Left ventricle myocardium inferior (tissue), 1 donor: Measurements from ENCODE around the gene TTC34. TPM values are rescaled to one million over a fixed set of nuclear protein-coding genes. Genes with fewer than 3 reads are reported as not detected.

Experiments
- DNase-seq: peaks from one replicate; pipeline ENCODE4 v3.0.0-alpha.2; 2020
- H3K27ac ChIP-seq: fragments of 200-600 bp; replicated peaks from 2 replicates; pipeline ENCODE4 v1.8.0; 2021
- H3K27me3 ChIP-seq: fragments of 200-600 bp; 2 replicates; pipeline ENCODE4 v1.8.0; 2021; ENCODE audit warnings: low read depth
- H3K36me3 ChIP-seq: fragments of 200-600 bp; 2 replicates; pipeline ENCODE4 v1.8.0; 2021
- H3K4me1 ChIP-seq: fragments of 200-600 bp; 2 replicates; pipeline ENCODE4 v1.8.0; 2021
- H3K4me3 ChIP-seq: fragments of 200-600 bp; 2 replicates; pipeline ENCODE4 v1.8.0; 2021; ENCODE audit warnings: mild to moderate bottlenecking, moderate library complexity
- H3K9me3 ChIP-seq: fragments of 200-600 bp; replicated peaks from 2 replicates; pipeline ENCODE4 v1.8.0; 2021
- intact Hi-C: fragments of 100-400 bp; cut with micrococcal nuclease; formaldehyde crosslinking; loops from one replicate; pipeline ENCODE4 v1.11.0; 2022
- total RNA-seq: library from RNA; stranded (reverse); fragmentation: NEBNext Ultra II Directional; extraction: Animal tissue kit (Norgen Biotek cat#: 25700); gene quantifications from one replicate; pipeline ENCODE4 v1.2.1, GENCODE V29; 2021
- TF ChIP-seq, protein P1 (sequence below): fragments of 200-600 bp; IDR thresholded peaks from 2 replicates; pipeline ENCODE4 v1.8.0; 2021; ENCODE audit warnings: antibody characterized with exemption, mild to moderate bottlenecking, borderline replicate concordance
- donor health status: DM: no; HTN: yes; CAD: no; lungs with severe emphysema.

TTC34 gene
- total RNA-seq, 1 donor from 2014 or later: 0.91 TPM

DNA sequence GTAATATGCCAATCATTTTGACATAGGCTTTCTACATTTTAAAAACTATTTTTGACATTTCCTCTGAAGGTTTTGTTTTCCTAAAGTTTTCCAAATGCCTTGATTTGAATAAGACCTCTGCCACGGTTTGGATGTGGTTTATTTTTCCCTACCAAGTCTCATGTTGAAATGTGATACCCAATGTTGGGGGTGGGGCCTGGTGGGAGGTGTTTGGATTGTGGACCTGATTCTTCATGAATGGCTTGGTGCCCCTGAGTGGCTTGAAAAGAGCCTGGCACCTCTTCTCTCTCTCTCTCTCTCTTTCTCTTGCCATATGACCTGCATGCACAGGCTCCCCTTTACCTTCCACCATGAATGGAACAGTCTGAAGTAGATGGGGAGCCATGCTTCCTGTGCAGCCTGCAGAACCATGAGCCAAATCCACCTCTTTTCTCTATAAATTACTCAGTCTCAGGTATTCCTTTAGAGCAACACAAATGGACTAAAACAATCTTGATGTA, 183.5 kb downstream of the TTC34 start:
- no peak for DNase-seq
- Histone ChIP-seq H3K9me3 (peaks cover 48% of the 10 kb centered on the region), H3K4me3 (no peak overlapping the region), H3K27ac (no peak overlapping the region), H3K36me3 (no peaks in the 10 kb centered on the region), H3K4me1 (no peaks in the 10 kb centered on the region), H3K27me3 (peaks cover 59% of the 10 kb centered on the region)
- TF ChIP-seq, protein P1, sequence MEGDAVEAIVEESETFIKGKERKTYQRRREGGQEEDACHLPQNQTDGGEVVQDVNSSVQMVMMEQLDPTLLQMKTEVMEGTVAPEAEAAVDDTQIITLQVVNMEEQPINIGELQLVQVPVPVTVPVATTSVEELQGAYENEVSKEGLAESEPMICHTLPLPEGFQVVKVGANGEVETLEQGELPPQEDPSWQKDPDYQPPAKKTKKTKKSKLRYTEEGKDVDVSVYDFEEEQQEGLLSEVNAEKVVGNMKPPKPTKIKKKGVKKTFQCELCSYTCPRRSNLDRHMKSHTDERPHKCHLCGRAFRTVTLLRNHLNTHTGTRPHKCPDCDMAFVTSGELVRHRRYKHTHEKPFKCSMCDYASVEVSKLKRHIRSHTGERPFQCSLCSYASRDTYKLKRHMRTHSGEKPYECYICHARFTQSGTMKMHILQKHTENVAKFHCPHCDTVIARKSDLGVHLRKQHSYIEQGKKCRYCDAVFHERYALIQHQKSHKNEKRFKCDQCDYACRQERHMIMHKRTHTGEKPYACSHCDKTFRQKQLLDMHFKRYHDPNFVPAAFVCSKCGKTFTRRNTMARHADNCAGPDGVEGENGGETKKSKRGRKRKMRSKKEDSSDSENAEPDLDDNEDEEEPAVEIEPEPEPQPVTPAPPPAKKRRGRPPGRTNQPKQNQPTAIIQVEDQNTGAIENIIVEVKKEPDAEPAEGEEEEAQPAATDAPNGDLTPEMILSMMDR: no peak
- intact Hi-C loops: no loop called here

GRCh38 chr1:2614145-2614544, 187.3 kb downstream of the TTC34 start:
- peaks cover 6% of the 10 kb centered on the region for H3K4me1 ChIP-seq
- no peak overlapping the region for H3K27ac ChIP-seq
- intact Hi-C loops: no loop called here
- DNase-seq: no peak
- H3K27me3 ChIP-seq: peaks cover 72% of the 10 kb centered on the region
- H3K9me3 ChIP-seq: peaks cover 38% of the 10 kb centered on the region
- TF ChIP-seq, protein P1: no peak
- H3K4me3 ChIP-seq: no peak overlapping the region
- no peaks in the 10 kb centered on the region for H3K36me3 ChIP-seq

- Histone ChIP-seq H3K4me3 (no peak overlapping the region), H3K4me1 (peaks cover 6% of the 10 kb centered on the region), H3K9me3 (peaks cover 38% of the 10 kb centered on the region), H3K27ac (no peak overlapping the region), H3K27me3 (peaks cover 64% of the 10 kb centered on the region), H3K36me3 (no peaks in the 10 kb centered on the region)
- TF ChIP-seq, protein P1: no peak
- DNase-seq: no peak
- intact Hi-C loops: no loop called here
Observed at GRCh38 chr1:2612591-2613365, 188.7 kb downstream of the TTC34 start.

- H3K4me1 ChIP-seq: peaks cover 15% of the 10 kb centered on the region
- TF ChIP-seq, protein P1: no peak
- intact Hi-C loops: no loop called here
- no peaks in the 10 kb centered on the region for H3K36me3 ChIP-seq
- no peak overlapping the region for H3K27ac ChIP-seq
- no peak overlapping the region for H3K4me3 ChIP-seq
- H3K9me3 ChIP-seq: peaks cover 38% of the 10 kb centered on the region
- H3K27me3 ChIP-seq: peaks cover 69% of the 10 kb centered on the region
- no peak for DNase-seq
Observed at GRCh38 chr1:2611621-2612437, 189.7 kb downstream of the TTC34 start.

DNA sequence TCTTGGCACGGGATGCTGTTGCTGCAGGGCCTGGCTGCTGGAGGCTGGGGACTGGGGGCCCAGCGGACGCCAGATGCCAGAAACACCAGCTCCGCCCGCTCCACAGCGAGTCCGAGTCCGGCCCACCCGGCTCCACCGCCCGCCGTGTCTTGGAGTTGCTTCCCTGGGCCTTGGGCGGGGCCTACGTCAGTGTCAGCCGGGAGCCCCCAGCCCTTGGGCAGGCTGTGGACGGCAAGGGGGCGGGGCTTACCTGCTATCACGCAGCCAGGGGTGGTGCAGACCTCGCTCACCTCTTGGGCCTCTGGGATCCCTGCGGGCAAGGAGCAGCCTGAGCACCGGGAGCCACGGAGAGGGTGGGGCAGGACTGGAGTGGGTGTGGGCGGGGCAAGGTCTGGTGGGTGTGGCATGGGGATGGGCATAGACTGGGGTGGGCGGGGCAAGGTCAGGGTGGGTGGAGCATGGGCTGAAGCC, 190.4 kb downstream of the TTC34 start:
- H3K4me1 ChIP-seq: peaks cover 15% of the 10 kb centered on the region
- H3K36me3 ChIP-seq: no peaks in the 10 kb centered on the region
- H3K27ac ChIP-seq: no peak overlapping the region
- TF ChIP-seq, protein P1: no peak
- intact Hi-C loops: no loop called here
- H3K4me3 ChIP-seq: no peak overlapping the region
- peaks cover 70% of the 10 kb centered on the region for H3K27me3 ChIP-seq
- DNase-seq: no peak
- peaks cover 30% of the 10 kb centered on the region for H3K9me3 ChIP-seq
